ENCODE measurements around the gene FKBP6.

DNA sequence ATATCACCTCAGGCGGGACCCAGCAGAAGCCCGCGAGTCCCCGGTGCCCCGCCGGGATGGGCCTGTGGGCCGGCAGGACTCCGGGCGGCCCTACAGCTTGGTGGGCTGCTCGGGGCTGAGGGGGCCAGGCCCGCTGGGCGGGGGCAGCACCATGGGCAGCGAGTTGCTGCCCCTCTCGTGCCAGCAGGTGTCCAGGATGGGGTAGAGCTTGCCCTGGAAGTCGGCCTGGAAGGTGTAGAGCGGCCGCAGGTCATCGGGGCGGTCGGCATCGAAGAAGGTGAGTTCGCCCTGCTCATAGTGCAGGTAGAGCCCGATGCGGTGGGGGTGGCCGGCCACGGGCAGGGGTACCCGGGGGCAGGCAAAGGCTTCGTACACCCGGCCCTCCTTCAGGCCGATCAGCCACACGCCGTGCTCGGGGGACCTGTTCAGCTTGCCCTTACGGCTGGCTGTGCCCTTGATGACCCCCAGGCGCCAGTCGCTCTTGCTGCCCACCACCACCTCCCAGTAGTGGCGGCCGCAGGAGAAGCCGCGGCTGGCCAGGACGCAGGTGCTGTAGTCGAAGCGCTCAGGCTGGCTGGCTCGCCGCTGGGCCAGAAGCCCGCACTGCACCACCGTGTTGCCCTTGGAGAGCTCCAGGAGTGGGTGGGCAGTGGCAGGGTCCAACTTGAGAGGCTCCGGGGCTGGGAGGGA is 15.0 kb upstream of the FKBP6 start:
- TF ChIP-seq, protein P1, sequence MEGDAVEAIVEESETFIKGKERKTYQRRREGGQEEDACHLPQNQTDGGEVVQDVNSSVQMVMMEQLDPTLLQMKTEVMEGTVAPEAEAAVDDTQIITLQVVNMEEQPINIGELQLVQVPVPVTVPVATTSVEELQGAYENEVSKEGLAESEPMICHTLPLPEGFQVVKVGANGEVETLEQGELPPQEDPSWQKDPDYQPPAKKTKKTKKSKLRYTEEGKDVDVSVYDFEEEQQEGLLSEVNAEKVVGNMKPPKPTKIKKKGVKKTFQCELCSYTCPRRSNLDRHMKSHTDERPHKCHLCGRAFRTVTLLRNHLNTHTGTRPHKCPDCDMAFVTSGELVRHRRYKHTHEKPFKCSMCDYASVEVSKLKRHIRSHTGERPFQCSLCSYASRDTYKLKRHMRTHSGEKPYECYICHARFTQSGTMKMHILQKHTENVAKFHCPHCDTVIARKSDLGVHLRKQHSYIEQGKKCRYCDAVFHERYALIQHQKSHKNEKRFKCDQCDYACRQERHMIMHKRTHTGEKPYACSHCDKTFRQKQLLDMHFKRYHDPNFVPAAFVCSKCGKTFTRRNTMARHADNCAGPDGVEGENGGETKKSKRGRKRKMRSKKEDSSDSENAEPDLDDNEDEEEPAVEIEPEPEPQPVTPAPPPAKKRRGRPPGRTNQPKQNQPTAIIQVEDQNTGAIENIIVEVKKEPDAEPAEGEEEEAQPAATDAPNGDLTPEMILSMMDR (IDR thresholded peaks at IDR 0.05) = no peak
- no peak for TF ChIP-seq POLR2A (IDR thresholded peaks at IDR 0.05)
